Measurements from ENCODE around the gene HNRNPUL2.
"Not testable (repeated sequence)": the region's sequence is repeated elsewhere in the genome, so short reads cannot be mapped to it uniquely, and the experiment has no call there.

Gene HNRNPUL2

GRCh38 chr11:62702246-62702645 lies 25.0 kb downstream of the HNRNPUL2 start:
- no peak for DNase-seq

- DNase-seq: peak; percentile 67
Observed at GRCh38 chr11:62694455-62695167, 32.6 kb downstream of the HNRNPUL2 start.

GRCh38 chr11:62693624-62694023 lies 33.6 kb downstream of the HNRNPUL2 start:
- DNase-seq: not testable (repeated sequence)

GRCh38 chr11:62689421-62690183 lies 37.7 kb downstream of the HNRNPUL2 start, which contains the start of gene LRRN4CL:
TSS of gene LRRN4CL (minus strand) at chr11:62689530. CDS start at chr11:62688508, 1,022 bp downstream.
- DNase-seq: no peak

- no peak for DNase-seq
Observed at GRCh38 chr11:62688491-62688890, 38.8 kb downstream of the HNRNPUL2 start.

GRCh38 chr11:62687508-62688396 lies 39.5 kb downstream of the HNRNPUL2 start:
- no peak for DNase-seq

- no peak for DNase-seq
Observed at GRCh38 chr11:62682518-62682917, 44.7 kb downstream of the HNRNPUL2 start.

GRCh38 chr11:62680825-62681240 lies 46.4 kb downstream of the HNRNPUL2 start:
- DNase-seq: peak; percentile 56

- peak; percentile 89 for DNase-seq
Observed at GRCh38 chr11:62678770-62679696, 48.2 kb downstream of the HNRNPUL2 start, which contains the start of gene UBXN1. TSS of gene UBXN1 (minus strand) at chr11:62679073. CDS start at chr11:62678923, 150 bp downstream.

GRCh38 chr11:62678433-62678769 lies 48.9 kb downstream of the HNRNPUL2 start:
- no peak for DNase-seq

GRCh38 chr11:62677714-62678113 lies 49.5 kb downstream of the HNRNPUL2 start:
- no peak for DNase-seq

GRCh38 chr11:62677156-62677555 lies 50.1 kb downstream of the HNRNPUL2 start:
- no peak for DNase-seq

GRCh38 chr11:62676698-62677097 lies 50.6 kb downstream of the HNRNPUL2 start:
- no peak for DNase-seq

- DNase-seq: not testable (repeated sequence)
Observed at GRCh38 chr11:62675415-62675814, 51.8 kb downstream of the HNRNPUL2 start.

- no peak for DNase-seq
Observed at GRCh38 chr11:62673196-62673525, 54.1 kb downstream of the HNRNPUL2 start.

- DNase-seq: peak; percentile 83
Observed at GRCh38 chr11:62671608-62672389, 55.5 kb downstream of the HNRNPUL2 start, which contains the start of the genes LBHD1 and UQCC3. TSS of gene LBHD1 (minus strand) at chr11:62672267. CDS start at chr11:62670031, 2,236 bp downstream. TSS of gene UQCC3 (plus strand) at chr11:62671673. CDS start at chr11:62671746, 73 bp downstream.

GRCh38 chr11:62671236-62671607 lies 56.0 kb downstream of the HNRNPUL2 start:
- no peak for DNase-seq

GRCh38 chr11:62669420-62670161 lies 57.7 kb downstream of the HNRNPUL2 start:
- DNase-seq: no peak

GRCh38 chr11:62667460-62667859 lies 59.8 kb downstream of the HNRNPUL2 start:
- no peak for DNase-seq

- no peak for DNase-seq
Observed at GRCh38 chr11:62666259-62666926, 60.9 kb downstream of the HNRNPUL2 start.
